ENCODE results near the gene SLC17A6.

GRCh38 chr11:22342211-22343031 lies 4.2 kb downstream of the SLC17A6 start:
- TF ChIP-seq CTCF (conservative IDR thresholded peaks at IDR 0.05; ENCODE audit: low read length) (no peak), EZH2phosphoT487 (IDR thresholded peaks at IDR 0.05; ENCODE audit: borderline replicate concordance, low read depth, low read length) (no peak)
